B cell (primary cell): ENCODE results near the gene CYB561D1. TPM values are rescaled to one million over a fixed set of nuclear protein-coding genes. Genes with fewer than 3 reads are reported as not detected.

Experiments used
- ATAC-seq: fragments of 200-7000 bp; cut with Tn5 transposase; one replicate; pipeline ENCODE4 v1.10.0; 2021; ENCODE audit warnings: low read depth, mild to moderate bottlenecking, moderate number of reproducible peaks, moderate library complexity
- CTCF ChIA-PET: fragments of 350-600 bp; sonication (Branson Sonifier 250); formaldehyde crosslinking; loops from one replicate; lab custom pipeline; 2021; ENCODE audit warnings: antibody characterized with exemption, inconsistent platforms; lab: Charles Lee
- POLR2A ChIA-PET: fragments of 350-600 bp; sonication (Branson Sonifier 250); formaldehyde crosslinking; loops from one replicate; lab custom pipeline; 2021; ENCODE audit warnings: antibody characterized with exemption; lab: Charles Lee
- DNase-seq: peaks from one replicate; pipeline ENCODE4 v3.0.0; 2013
- H2AFZ ChIP-seq: 2 replicates; pipeline ENCODE4 v1.6.1; 2012; ENCODE audit warnings: mild to moderate bottlenecking, low read depth, low read length; ENCODE audit not compliant: insufficient read depth, poor library complexity, severe bottlenecking
- H3K27ac ChIP-seq, 2 donors: 1 replicate in 1 of 2; 2 replicates in 1 of 2; pipeline ENCODE4 v1.5.1; 2012 to 2013; ENCODE audit warnings: low read length in 2 of 2, mild to moderate bottlenecking in 2 of 2, moderate library complexity in 1 of 2
- H3K27me3 ChIP-seq, 4 experiments: fragments of 200-600 bp in 1 of 4; sonication (generic) in 1 of 4; replicated peaks in 1 of 4; 1 replicate in 2 of 4; 2 replicates in 2 of 4; pipeline versions ENCODE4 v1.6.1 to v1.7.0; 2013 to 2016; ENCODE audit warnings: low read length in 3 of 4, mild to moderate bottlenecking in 2 of 4, mixed read lengths in 1 of 4, moderate library complexity in 1 of 4; ENCODE audit not compliant: insufficient read depth in 4 of 4, control insufficient read depth in 3 of 4; ENCODE audit errors: control extremely low read depth in 1 of 4
- H3K36me3 ChIP-seq, 2 experiments: replicated peaks in 1 of 2; 1 replicate in 1 of 2; 2 replicates in 1 of 2; pipeline versions ENCODE4 v1.6.1 to v1.7.1; 2013; ENCODE audit warnings: low read length in 1 of 2; ENCODE audit not compliant: insufficient read depth in 2 of 2, control insufficient read depth in 1 of 2; ENCODE audit errors: control extremely low read depth in 1 of 2, extremely low read depth in 1 of 2
- H3K4me1 ChIP-seq, 2 donors: fragments of 200-600 bp in 1 of 2; sonication (generic) in 1 of 2; 1 replicate in 1 of 2; 2 replicates in 1 of 2; pipeline versions ENCODE4 v1.5.1 to v1.6.1; 2013 to 2017; ENCODE audit warnings: low read length in 2 of 2; ENCODE audit not compliant: control insufficient read depth in 2 of 2, insufficient read depth in 2 of 2
- H3K4me2 ChIP-seq: replicated peaks from 2 replicates; pipeline ENCODE3; 2012; ENCODE audit warnings: mild to moderate bottlenecking, low read depth, low read length; ENCODE audit not compliant: poor library complexity, severe bottlenecking
- H3K4me3 ChIP-seq, 5 experiments: fragments of 200-600 bp in 1 of 5; sonication (generic) in 1 of 5; 1 replicate in 3 of 5; 2 replicates in 2 of 5; pipeline versions ENCODE4 v1.5.1 to v1.7.0; 2011 to 2016; ENCODE audit warnings: low read length in 4 of 5, mild to moderate bottlenecking in 4 of 5, low read depth in 2 of 5, control low read depth in 1 of 5, moderate library complexity in 1 of 5; ENCODE audit not compliant: insufficient read depth in 1 of 5; ENCODE audit errors: control extremely low read depth in 1 of 5, extremely low read depth in 1 of 5
- H3K79me2 ChIP-seq: fragments of 200-600 bp; sonication (generic); one replicate; pipeline ENCODE4 v1.6.0; 2016; ENCODE audit warnings: low read length; ENCODE audit not compliant: control insufficient read depth, insufficient read depth
- H3K9ac ChIP-seq: fragments of 200-600 bp; sonication (generic); 2 replicates; pipeline ENCODE4 v1.6.1; 2017; ENCODE audit warnings: mild to moderate bottlenecking, low read length, moderate library complexity
- H3K9me3 ChIP-seq, 3 donors: one replicate each; pipeline versions ENCODE4 v1.6.1 to v1.7.1; 2013; ENCODE audit warnings: low read length in 2 of 3; ENCODE audit not compliant: control insufficient read depth in 2 of 3, insufficient read depth in 1 of 3; ENCODE audit errors: control extremely low read depth in 1 of 3
- H4K20me1 ChIP-seq: 2 replicates; pipeline ENCODE4 v1.6.0; 2012; ENCODE audit warnings: mild to moderate bottlenecking, low read length; ENCODE audit not compliant: insufficient read depth, control insufficient read depth, poor library complexity, severe bottlenecking
- H3K27ac Mint-ChIP-seq: one replicate; pipeline ENCODE4 v1.8.0; 2021; ENCODE audit warnings: mixed read lengths
- H3K27me3 Mint-ChIP-seq: one replicate; pipeline ENCODE4 v1.8.0; 2021; ENCODE audit warnings: mixed read lengths
- H3K4me1 Mint-ChIP-seq: one replicate; pipeline ENCODE4 v1.8.0; 2021; ENCODE audit warnings: mixed read lengths
- H3K4me3 Mint-ChIP-seq: one replicate; pipeline ENCODE4 v1.8.0; 2021; ENCODE audit warnings: mixed read lengths
- H3K9me3 Mint-ChIP-seq: one replicate; pipeline ENCODE4 v1.8.0; 2022; ENCODE audit warnings: mixed read lengths; ENCODE audit not compliant: insufficient read depth
- EZH2 ChIP-seq: IDR thresholded peaks from 2 replicates; pipeline ENCODE4 v1.6.1; 2012; ENCODE audit warnings: borderline replicate concordance, low read depth, mild to moderate bottlenecking, moderate library complexity, low read length; ENCODE audit not compliant: insufficient read depth, poor library complexity, severe bottlenecking
- WGBS: methylation state at CpG from one replicate; pipeline ENCODE4 v1.1.5; 2013; ENCODE audit warnings: missing lambda C conversion rate; ENCODE audit not compliant: insufficient coverage; 5-methylcytosine and 5-hydroxymethylcytosine counted together
- intact Hi-C: fragments of 100-400 bp; cut with micrococcal nuclease; formaldehyde crosslinking; loops from one replicate; pipeline ENCODE4 v1.10.0; 2022
- polyA plus RNA-seq: library from polyadenylated mRNA; depleted of rRNA; stranded (reverse); fragments of >200 nt; gene quantifications from 2 replicates; pipeline ENCODE4 v1.2.3, GENCODE V29; 2012
- total RNA-seq, 2 donors: library from RNA; stranded (reverse); fragments of 120-200 nt in 1 of 2; gene quantifications; 1 replicate in 1 of 2; 2 replicates in 1 of 2; pipeline versions ENCODE4 v1.2.3 to v1.2.4, GENCODE V29; 2013 to 2022
- TF ChIP-seq, protein P1 (sequence below): fragments of 200-600 bp; IDR thresholded peaks from one replicate; pipeline ENCODE4 v1.8.0; 2022; ENCODE audit warnings: antibody characterized with exemption, mild to moderate bottlenecking

CYB561D1 gene
- total and polyA plus RNA-seq, 2 donors (not counting 1 experiment from before 2014, with no cell fraction given), result 16.1 to 28.0 TPM

GRCh38 chr1:109500941-109501381, 7.1 kb downstream of the CYB561D1 start:
- Histone ChIP-seq H3K79me2 (peaks cover 27% of the 10 kb centered on the region), H3K9me3 (no peaks in the 10 kb centered on the region), H3K4me3 (no peak overlapping the region), H4K20me1 (peaks cover 46% of the 10 kb centered on the region), H3K9ac (no peak overlapping the region), H3K27ac (no peak overlapping the region), H3K36me3 (peaks cover 0 to 45% of the 10 kb centered on the region in 2 experiments), H3K27me3 (no peaks in the 10 kb centered on the region), H2AFZ (no peak overlapping the region), H3K4me1 (peaks cover 13 to 16% of the 10 kb centered on the region in 2 donors), H3K4me2 (no peak overlapping the region)
- no peak overlapping the region for H3K27ac Mint-ChIP-seq
- ATAC-seq, result no peak
- H3K4me3 Mint-ChIP-seq, result no peak overlapping the region
- CTCF ChIA-PET, result interaction anchor here (3.6 to 37.9 kb wide), 2 partner anchors 10 to 31 kb away, joined by 20 to 926 read pairs; partner anchors contain the start of gene GPR61
- no peaks in the 10 kb centered on the region for H3K27me3 Mint-ChIP-seq
- DNase-seq, result no peak
- intact Hi-C loops, result no loop called here
- POLR2A ChIA-PET, result no interaction called here
- no peak for TF ChIP-seq EZH2
- TF ChIP-seq, protein P1, sequence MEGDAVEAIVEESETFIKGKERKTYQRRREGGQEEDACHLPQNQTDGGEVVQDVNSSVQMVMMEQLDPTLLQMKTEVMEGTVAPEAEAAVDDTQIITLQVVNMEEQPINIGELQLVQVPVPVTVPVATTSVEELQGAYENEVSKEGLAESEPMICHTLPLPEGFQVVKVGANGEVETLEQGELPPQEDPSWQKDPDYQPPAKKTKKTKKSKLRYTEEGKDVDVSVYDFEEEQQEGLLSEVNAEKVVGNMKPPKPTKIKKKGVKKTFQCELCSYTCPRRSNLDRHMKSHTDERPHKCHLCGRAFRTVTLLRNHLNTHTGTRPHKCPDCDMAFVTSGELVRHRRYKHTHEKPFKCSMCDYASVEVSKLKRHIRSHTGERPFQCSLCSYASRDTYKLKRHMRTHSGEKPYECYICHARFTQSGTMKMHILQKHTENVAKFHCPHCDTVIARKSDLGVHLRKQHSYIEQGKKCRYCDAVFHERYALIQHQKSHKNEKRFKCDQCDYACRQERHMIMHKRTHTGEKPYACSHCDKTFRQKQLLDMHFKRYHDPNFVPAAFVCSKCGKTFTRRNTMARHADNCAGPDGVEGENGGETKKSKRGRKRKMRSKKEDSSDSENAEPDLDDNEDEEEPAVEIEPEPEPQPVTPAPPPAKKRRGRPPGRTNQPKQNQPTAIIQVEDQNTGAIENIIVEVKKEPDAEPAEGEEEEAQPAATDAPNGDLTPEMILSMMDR, result no peak
- 94% methylated on average over 3 of the region's 5 CpGs for WGBS
- peaks cover 44% of the 10 kb centered on the region for H3K4me1 Mint-ChIP-seq
- no peaks in the 10 kb centered on the region for H3K9me3 Mint-ChIP-seq

DNA sequence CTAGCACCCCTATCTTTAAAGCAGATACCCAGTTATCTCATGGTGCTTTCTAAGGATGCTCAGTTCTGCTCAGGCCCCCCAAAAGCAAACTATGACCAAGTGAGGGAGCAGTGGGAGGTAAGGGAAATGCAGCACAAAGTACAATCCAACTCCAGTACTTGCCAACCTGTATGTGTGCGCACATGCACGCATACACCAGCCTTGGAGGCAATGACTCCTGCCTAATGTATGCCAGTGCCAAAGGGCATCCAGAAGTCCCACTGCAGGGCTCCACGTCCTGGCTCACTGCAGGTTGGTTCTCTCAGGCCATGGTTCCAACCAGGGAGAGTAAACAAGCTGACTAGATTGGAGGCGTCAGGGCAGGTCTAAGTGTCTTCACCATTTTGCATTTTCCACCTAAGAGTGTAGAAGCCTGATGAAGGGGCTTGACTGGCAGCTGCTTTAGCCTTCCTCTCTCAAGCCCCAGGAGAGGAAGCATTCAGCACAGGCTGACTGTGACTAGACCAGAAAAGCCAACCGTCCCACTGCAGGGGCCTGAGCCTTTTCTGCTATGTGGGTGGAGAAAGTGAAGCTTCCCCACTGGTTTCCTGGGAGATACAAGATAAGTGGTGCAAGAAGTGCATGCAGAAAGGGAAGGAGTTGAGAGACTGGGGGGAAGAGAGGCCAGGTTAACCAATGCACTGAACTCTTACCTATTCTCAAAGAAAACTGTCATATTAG, 7.9 kb downstream of the CYB561D1 start:
- H3K27ac ChIP-seq, result no peak overlapping the region
- no peak overlapping the region for H3K4me3 Mint-ChIP-seq
- POLR2A ChIA-PET, result no interaction called here

More for the DNA sequence above, 7.9 kb downstream of the CYB561D1 start:
- Mint-ChIP-seq H3K27me3 (no peaks in the 10 kb centered on the region), H3K27ac (peak overlapping the region; percentile 3), H3K9me3 (no peaks in the 10 kb centered on the region), H3K4me1 (peaks cover 36% of the 10 kb centered on the region)
- DNase-seq (no peak), ATAC-seq (no peak)
- H3K79me2 ChIP-seq, result peaks cover 18% of the 10 kb centered on the region
- peaks cover 41% of the 10 kb centered on the region for H4K20me1 ChIP-seq
- CTCF ChIA-PET, result interaction anchor here (1.2 to 37.9 kb wide), 4 partner anchors 10 to 30 kb away, joined by 3 to 926 read pairs (median 33); partner anchors contain the start of genes ATXN7L2, CYB561D1 and GPR61
- H3K9ac ChIP-seq, result no peak overlapping the region
- H3K36me3 ChIP-seq, result peaks cover 0 to 36% of the 10 kb centered on the region in 2 experiments
- intact Hi-C loops, result no loop called here
- H3K27me3 ChIP-seq, result no peaks in the 10 kb centered on the region
- WGBS, result 70% methylated on average over 4 of the region's 5 CpGs
- H3K4me3 ChIP-seq, result no peak overlapping the region
- no peak for TF ChIP-seq EZH2
- TF ChIP-seq, protein P1, result no peak
- peak overlapping the region; percentile 25 for H3K4me2 ChIP-seq
- H2AFZ ChIP-seq, result no peak overlapping the region
- peaks cover 13 to 14% of the 10 kb centered on the region in 2 donors for H3K4me1 ChIP-seq
- H3K9me3 ChIP-seq, result no peaks in the 10 kb centered on the region
